Rectal smooth muscle tissue (tissue), 1 donor: ENCODE results near the gene CRPPA.
"Not testable (repeated sequence)": the region's sequence is repeated elsewhere in the genome, so short reads cannot be mapped to it uniquely, and the experiment has no call there.

Source experiments
- H3K27ac ChIP-seq: one replicate; pipeline ENCODE4 v1.7.0; 2013; ENCODE audit warnings: low read depth, low read length, inconsistent platforms
- H3K27me3 ChIP-seq: one replicate; pipeline ENCODE4 v1.7.0; 2013; ENCODE audit warnings: low read length; ENCODE audit not compliant: control insufficient read depth, insufficient read depth
- H3K36me3 ChIP-seq: one replicate; pipeline ENCODE4 v1.7.0; 2013; ENCODE audit warnings: low read length; ENCODE audit not compliant: control insufficient read depth, insufficient read depth
- H3K4me1 ChIP-seq: one replicate; pipeline ENCODE4 v1.7.0; 2013; ENCODE audit warnings: low read length; ENCODE audit not compliant: control insufficient read depth, insufficient read depth
- H3K4me3 ChIP-seq: one replicate; pipeline ENCODE4 v1.7.0; 2013; ENCODE audit warnings: low read length
- H3K9ac ChIP-seq: one replicate; pipeline ENCODE4 v1.7.0; 2013; ENCODE audit warnings: low read length

The CRPPA gene

DNA sequence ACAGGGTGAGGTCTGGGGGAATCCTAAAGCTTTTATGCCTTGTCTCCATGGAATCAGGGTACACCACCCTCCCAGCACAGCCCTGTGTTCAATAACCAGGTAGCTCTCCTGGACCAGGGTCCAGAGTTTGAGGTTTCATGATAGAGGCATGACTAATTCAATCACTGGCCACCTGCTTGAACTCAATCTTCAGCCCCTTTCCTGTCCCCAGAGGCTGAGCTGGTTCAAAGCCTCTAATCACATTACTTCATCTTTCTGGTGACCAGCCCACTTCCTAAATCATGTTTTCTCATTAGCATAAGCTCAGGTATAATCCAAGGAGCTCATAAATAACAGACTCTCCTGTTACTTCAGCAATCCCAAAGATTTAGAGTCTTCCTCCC lies 20.5 kb downstream of the CRPPA start:
- peaks cover 2% of the 10 kb centered on the region for H3K36me3 ChIP-seq
- no peaks in the 10 kb centered on the region for H3K4me1 ChIP-seq
- no peak overlapping the region for H3K27ac ChIP-seq
- no peak overlapping the region for H3K9ac ChIP-seq
- H3K4me3 ChIP-seq = no peak overlapping the region
- no peaks in the 10 kb centered on the region for H3K27me3 ChIP-seq

DNA sequence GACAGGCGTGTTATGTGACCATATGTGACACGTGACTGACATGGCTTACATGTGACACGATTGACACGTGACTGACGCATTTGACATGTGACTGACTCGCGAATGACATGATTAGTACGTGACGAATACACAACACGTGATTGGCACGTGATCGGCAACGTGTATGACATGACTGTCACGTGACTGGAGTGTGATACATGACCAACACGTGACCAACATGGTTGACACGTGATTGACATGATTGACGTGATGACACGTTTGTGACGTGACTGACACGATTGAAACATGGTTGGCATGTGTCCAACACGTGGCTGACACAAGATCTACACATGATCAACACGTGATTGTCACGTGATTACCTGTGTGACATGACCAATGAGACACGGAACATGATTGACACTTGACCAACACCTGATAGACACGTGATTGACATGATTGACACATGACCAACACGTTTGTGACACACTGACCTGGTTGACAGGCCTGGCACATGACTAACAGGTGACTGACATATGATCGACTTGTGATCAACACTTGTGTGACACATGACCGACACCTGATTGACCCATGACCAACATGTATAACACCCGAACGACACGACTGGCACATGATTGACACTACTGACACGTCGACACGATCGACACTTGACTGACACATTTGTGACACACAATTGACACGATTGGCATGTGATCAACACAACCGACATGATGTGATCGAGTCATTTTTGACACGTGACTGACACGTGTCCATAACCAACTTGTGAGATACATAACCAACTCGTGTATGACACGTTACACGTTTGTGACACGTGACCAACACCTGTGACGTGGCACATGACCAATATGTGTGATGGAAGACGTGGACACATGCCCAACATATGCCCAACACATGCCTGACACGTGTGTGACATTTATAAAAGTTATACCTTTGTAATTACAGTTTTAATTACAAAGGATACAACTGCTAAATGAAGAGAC lies 21.1 kb downstream of the CRPPA start:
- Histone ChIP-seq H3K36me3 (peaks cover 2% of the 10 kb centered on the region), H3K4me3 (no peak overlapping the region), H3K27ac (no peak overlapping the region), H3K9ac (no peak overlapping the region), H3K27me3 (no peaks in the 10 kb centered on the region), H3K4me1 (no peaks in the 10 kb centered on the region)

DNA sequence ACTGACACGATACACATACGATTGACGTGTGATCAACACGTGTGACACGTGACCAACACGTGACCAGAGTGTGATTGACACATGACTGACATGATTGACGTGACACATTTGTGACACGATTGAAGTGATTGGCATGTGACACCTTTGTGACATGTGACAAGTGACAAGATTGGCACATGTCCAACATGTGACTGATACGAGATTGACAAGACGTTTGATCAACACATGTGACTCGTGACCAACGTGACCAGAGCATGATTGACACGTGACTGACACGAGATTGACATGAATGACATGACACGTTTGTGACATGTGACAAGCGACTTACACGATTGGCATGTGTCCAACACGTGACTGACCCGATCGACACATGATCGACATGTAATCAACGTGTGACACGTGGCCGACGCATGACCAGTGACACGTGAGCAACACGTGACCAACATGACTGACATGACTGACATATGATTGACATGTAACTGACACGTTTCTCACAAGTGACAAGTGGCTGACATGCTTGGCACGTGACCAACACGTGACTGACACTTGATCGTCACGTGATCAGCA lies 22.0 kb downstream of the CRPPA start:
- Histone ChIP-seq H3K27me3 (no peaks in the 10 kb centered on the region), H3K36me3 (peaks cover 2% of the 10 kb centered on the region), H3K4me1 (no peaks in the 10 kb centered on the region), H3K4me3 (no peak overlapping the region), H3K27ac (no peak overlapping the region), H3K9ac (no peak overlapping the region)

DNA sequence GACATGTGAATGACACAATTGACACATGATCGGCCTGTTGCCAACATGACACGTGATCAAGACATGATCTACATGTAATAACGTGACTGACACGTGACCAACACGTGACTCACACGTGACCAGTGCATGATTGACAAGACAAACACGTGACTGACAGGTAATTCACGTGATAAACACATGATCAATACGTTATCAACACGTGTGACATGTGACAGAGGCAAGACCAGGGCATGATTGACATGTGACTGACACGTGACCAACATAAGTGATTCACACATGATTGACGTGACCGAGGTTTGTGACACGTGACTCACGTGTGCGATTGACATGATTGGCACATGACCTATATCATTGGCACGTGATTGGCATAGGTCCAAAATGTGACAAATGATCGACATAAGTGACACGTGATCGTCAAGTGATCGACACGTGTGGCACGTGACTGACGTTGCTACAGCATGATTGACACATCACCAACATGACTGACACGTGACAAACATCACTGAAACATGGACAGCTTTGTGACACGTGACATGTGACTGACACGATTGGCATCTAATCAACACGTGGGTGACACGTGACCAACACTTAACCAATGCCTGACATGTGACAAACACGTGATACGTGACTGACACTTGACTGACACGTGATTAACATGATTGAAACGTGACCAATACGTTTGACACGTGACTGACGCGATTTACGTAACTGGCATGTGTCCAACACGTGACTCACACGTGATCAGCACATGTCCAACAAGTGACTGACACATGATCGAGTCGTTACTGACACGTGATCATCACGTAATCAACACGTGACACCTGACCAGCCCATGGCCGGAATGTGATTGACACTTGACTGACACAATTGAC lies 23.0 kb downstream of the CRPPA start:
- Histone ChIP-seq H3K36me3 (peaks cover 2% of the 10 kb centered on the region), H3K27me3 (no peaks in the 10 kb centered on the region)

DNA sequence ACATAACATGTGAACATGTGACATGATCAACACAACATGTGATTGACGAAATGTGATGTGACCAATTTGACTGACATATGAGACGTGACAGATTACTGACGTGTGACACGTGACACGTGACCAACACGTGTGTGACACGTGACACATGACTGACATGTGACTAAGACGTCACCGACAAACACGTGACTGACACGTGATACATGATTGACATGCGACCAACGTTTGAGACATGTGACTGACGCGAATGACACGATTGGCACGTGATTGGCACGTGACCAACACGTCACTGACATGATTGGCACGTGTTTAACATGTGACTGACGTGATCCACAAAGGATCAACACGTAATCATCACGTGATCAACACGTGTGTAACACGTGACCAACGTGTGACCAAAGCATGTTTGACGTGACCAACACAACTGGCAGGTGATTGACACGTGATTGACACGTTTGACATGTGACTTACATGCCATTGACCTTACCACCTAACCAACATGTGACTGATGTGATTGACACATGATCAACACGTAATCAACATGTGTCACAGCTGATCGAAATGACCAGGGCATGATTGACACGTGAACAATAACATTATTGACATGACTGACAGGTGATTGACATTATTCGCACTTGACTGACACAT lies 23.7 kb downstream of the CRPPA start:
- no peak overlapping the region for H3K9ac ChIP-seq
- no peaks in the 10 kb centered on the region for H3K4me1 ChIP-seq
- peaks cover 2% of the 10 kb centered on the region for H3K36me3 ChIP-seq
- H3K27ac ChIP-seq = no peak overlapping the region
- no peaks in the 10 kb centered on the region for H3K27me3 ChIP-seq
- H3K4me3 ChIP-seq = no peak overlapping the region

More for the DNA sequence above, 23.0 kb downstream of the CRPPA start:
- no peak overlapping the region for H3K4me3 ChIP-seq
- no peaks in the 10 kb centered on the region for H3K4me1 ChIP-seq
- H3K9ac ChIP-seq = no peak overlapping the region
- no peak overlapping the region for H3K27ac ChIP-seq

DNA sequence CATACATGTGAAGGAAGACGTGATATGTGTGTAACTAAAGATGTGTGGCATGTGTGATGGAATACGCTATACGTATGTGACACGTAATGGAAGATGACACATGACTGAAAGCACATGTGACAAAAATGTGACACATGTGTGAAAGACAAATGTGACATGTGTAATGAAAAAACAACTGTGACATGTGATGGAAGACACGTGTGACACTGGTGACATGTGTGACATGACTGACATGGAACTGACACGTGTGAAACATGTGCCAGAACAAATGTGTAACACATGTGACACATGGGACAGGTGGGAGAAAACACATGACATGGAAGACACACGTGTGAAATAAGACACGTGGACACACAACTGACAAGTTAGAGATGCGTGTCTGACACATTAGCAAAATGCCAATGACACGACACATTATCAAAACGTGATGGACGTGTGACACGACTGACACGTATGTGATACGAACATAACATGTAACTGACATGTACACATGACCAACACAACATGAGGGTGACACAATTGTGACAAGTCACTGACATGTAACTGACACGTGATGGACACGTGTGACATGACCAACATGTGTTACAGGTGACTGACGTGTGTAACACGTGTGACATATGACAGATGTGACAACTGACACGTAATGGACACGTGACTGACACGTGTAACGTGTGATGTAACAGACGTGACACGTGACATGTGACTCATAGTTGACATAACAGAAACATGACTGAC lies 24.4 kb downstream of the CRPPA start:
- Histone ChIP-seq H3K36me3 (peaks cover 2% of the 10 kb centered on the region), H3K27me3 (no peaks in the 10 kb centered on the region), H3K9ac (no peak overlapping the region), H3K4me1 (no peaks in the 10 kb centered on the region), H3K27ac (no peak overlapping the region), H3K4me3 (no peak overlapping the region)

DNA sequence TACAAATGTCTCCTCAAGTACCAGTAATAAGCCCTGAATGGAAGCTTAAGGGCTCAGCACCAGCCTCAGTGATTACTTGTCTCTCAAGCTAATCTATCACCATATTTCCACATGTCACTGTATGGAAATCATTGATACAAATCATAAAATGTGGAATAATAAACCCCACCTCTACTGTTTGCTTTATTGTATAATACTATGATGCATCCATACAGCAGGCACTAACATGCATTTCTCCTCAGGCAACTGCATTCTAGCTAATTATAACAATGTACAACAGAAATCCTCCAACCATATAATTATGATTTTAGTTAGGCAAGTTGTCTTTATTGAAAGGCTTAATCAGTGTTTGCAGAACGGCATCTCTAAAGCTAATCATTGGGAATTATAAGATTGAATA lies 26.2 kb downstream of the CRPPA start:
- H3K27me3 ChIP-seq = no peaks in the 10 kb centered on the region

DNA sequence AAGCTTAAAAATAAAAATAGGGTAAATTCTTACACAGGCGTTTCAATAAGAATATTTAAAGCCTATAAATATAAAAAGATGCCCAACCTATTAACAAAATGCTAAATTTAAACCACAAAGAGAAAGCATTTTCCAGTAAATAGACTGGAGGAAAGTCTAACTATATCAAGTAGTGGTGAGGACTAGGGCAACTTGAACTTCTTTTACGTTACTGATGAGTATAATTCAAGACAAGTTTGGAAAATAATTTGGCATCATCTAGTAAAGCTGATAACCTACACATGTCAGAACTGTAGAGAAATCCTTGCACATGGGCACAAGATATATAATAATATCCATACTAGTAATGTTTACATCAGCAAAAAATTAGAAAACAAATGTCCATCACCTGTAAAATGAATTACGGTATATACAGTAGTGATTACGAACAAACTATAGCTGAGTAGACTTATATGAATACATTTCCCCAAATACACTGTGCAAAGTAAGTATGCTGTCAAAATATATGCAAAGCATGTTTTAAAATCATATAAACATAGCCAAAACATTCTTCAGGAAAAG lies 27.4 kb downstream of the CRPPA start:
- Histone ChIP-seq H3K9ac (no peak overlapping the region), H3K27me3 (no peaks in the 10 kb centered on the region), H3K4me1 (no peaks in the 10 kb centered on the region), H3K4me3 (no peak overlapping the region), H3K27ac (no peak overlapping the region), H3K36me3 (no peaks in the 10 kb centered on the region)

More for the DNA sequence above, 26.2 kb downstream of the CRPPA start:
- Histone ChIP-seq H3K4me1 (no peaks in the 10 kb centered on the region), H3K4me3 (no peak overlapping the region), H3K27ac (no peak overlapping the region), H3K9ac (no peak overlapping the region), H3K36me3 (peaks cover 2% of the 10 kb centered on the region)

DNA sequence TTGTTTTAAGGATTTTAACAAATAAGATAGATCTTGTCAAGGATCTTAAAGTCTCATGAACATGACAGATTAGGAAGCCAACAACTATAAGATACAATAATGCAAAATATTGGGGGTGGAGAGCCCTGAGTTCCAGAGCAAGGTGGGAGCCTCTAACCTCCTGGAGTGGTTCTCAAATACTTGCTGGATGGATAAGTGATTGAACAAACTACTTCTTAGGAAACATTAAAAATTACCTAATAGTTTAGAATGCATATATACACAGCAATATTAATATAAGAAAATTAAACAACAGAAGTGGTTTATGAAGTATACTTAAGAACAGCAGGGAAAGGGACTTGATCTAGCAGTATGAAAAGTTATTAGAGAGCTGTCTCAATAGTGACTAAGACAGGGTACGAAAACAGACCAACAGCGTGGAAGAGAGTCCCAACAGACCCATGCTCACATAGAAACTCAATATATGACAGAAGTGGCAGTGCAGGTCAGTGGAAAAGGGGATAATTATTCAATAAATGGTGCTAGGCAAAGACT lies 28.3 kb downstream of the CRPPA start:
- no peak overlapping the region for H3K27ac ChIP-seq
- no peaks in the 10 kb centered on the region for H3K27me3 ChIP-seq
- H3K9ac ChIP-seq = no peak overlapping the region
- no peaks in the 10 kb centered on the region for H3K36me3 ChIP-seq
- no peak overlapping the region for H3K4me3 ChIP-seq
- H3K4me1 ChIP-seq = no peaks in the 10 kb centered on the region

DNA sequence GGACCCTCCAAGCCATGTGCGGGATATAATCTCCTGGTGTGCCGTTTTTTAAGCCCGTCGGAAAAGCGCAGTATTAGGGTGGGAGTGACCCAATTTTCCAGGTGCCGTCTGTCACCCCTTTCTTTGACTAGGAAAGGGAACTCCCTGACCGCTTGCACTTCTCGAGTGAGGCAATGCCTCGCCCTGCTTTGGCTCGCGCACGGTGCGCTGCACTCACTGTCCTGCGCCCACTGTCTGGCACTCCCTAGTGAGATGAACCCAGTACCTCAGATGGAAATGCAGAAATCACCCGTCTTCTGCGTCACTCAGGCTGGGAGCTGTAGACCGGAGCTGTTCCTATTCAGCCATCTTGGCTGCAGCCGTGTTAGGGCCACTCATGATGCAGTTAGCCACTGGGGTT lies 37.6 kb downstream of the CRPPA start:
- not testable (repeated sequence) for H3K27ac ChIP-seq, H3K4me1 ChIP-seq, H3K9ac ChIP-seq, H3K4me3 ChIP-seq, H3K36me3 ChIP-seq, H3K27me3 ChIP-seq

DNA sequence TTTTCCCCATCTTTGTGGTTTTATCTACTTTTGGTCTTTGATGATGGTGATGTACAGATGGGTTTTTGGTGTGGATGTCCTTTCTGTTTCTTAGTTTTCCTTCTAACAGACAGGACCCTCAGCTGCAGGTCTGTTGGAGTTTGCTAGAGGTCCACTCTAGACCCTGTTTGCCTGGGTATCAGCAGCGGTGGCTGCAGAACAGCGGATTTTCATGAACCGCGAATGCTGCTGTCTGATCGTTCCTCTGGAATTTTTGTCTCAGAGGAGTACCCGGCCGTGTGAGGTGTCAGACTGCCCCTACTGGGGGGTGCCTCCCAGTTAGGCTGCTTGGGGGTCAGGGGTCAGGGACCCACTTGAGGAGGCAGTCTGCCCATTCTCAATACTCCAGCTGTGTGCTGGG lies 38.2 kb downstream of the CRPPA start:
- H3K27me3 ChIP-seq, H3K36me3 ChIP-seq, H3K27ac ChIP-seq: not testable (repeated sequence)

More for the DNA sequence above, 38.2 kb downstream of the CRPPA start:
- not testable (repeated sequence) for H3K9ac ChIP-seq, H3K4me1 ChIP-seq, H3K4me3 ChIP-seq
